HCT116 (cell line): Measurements from ENCODE around the gene RGPD3. TPM values are rescaled to one million over a fixed set of nuclear protein-coding genes. Genes with fewer than 3 reads are reported as not detected.

ENCODE experiments used
- ATAC-seq: fragments of 200-7000 bp; cut with Tn5 transposase; 2 replicates; pipeline ENCODE4 v1.9.1; 2020; ENCODE audit warnings: mild to moderate bottlenecking, moderate library complexity
- BruUV-seq: library from RNA; stranded (reverse); fragments of 400-500 nt; replicated peaks from 2 replicates; lab custom pipeline; 2021; lab: Mats Ljungman, UMichigan
- CTCF ChIA-PET: fragments of 300-600 bp; sonication (Branson Sonifier 250); formaldehyde crosslinking; loops from one replicate; lab custom pipeline; 2021; ENCODE audit warnings: antibody characterized with exemption; lab: Charles Lee
- POLR2A ChIA-PET: fragments of 300-600, 350-600 bp; sonication (Branson Sonifier 250); formaldehyde crosslinking; loops from one replicate; lab custom pipeline; 2021; ENCODE audit warnings: antibody characterized with exemption; lab: Charles Lee
- RAD21 ChIA-PET, 2 experiments: fragments of 300-600 bp; sonication (Branson Sonifier 250); formaldehyde crosslinking; loops; one replicate each; lab custom pipeline; 2023; ENCODE audit warnings: low total read pairs in 2 of 2; ENCODE audit not compliant: uncharacterized antibody in 2 of 2, unreplicated experiment in 2 of 2, low non-redundant PET in 1 of 2; lab: Charles Lee
- DNase-seq: peaks from one replicate; pipeline ENCODE4 v3.0.0-alpha.2; 2010; ENCODE audit warnings: low read depth, low spot score
- H2AFZ ChIP-seq: fragments of 200-600 bp; shearing (Covaris generic), sonication (generic); 2 replicates; pipeline ENCODE4 v1.6.1; 2017; ENCODE audit warnings: low read depth, mixed run types, mixed read lengths, antibody characterized with exemption, low read length; ENCODE audit not compliant: poor library complexity, severe bottlenecking
- H3K27ac ChIP-seq: 2 replicates; pipeline ENCODE4 v1.5.1; 2012; ENCODE audit warnings: low read depth, low read length
- H3K27me3 ChIP-seq: fragments of 200-600 bp; sonication (generic); 2 replicates; pipeline ENCODE4 v1.6.1; 2016; ENCODE audit warnings: mixed run types, low read length, mixed read lengths; ENCODE audit not compliant: insufficient read depth
- H3K36me3 ChIP-seq, 2 experiments: fragments of 200-500 bp in 1 of 2; fragments of 200-600 bp in 1 of 2; sonication (Bioruptor generic) in 1 of 2; sonication (generic) in 1 of 2; 2 replicates each; pipeline versions ENCODE4 v1.5.1 to v1.6.1; 2014 to 2016; ENCODE audit warnings: low read length in 2 of 2, inconsistent platforms in 1 of 2, mixed read lengths in 1 of 2, mixed run types in 1 of 2; ENCODE audit not compliant: insufficient read depth in 2 of 2, control insufficient read depth in 1 of 2
- H3K4me1 ChIP-seq, 2 experiments: fragments of 200-600 bp in 1 of 2; sonication (generic) in 1 of 2; 2 replicates each; pipeline versions ENCODE4 v1.5.1 to v1.6.1; 2012 to 2017; ENCODE audit warnings: low read length in 2 of 2, inconsistent platforms in 1 of 2, mild to moderate bottlenecking in 1 of 2, mixed read lengths in 1 of 2, mixed run types in 1 of 2, moderate library complexity in 1 of 2; ENCODE audit not compliant: insufficient read depth in 2 of 2, control insufficient read depth in 1 of 2
- H3K4me2 ChIP-seq: fragments of 200-600 bp; sonication (generic); 2 replicates; pipeline ENCODE4 v1.6.1; 2017; ENCODE audit warnings: mixed run types, low read length, mixed read lengths
- H3K4me3 ChIP-seq, 2 experiments: fragments of 200-600 bp in 1 of 2; sonication (generic) in 1 of 2; replicated peaks in 1 of 2; 2 replicates each; pipeline ENCODE4 v1.5.1; 2011 to 2016; ENCODE audit warnings: low read length in 2 of 2, control low read depth in 1 of 2, low read depth in 1 of 2, mild to moderate bottlenecking in 1 of 2, mixed read lengths in 1 of 2, mixed run types in 1 of 2
- H3K79me2 ChIP-seq: fragments of 200-600 bp; sonication (generic); 2 replicates; pipeline ENCODE4 v1.6.1; 2017; ENCODE audit warnings: mild to moderate bottlenecking, mixed run types, low read length, moderate library complexity, mixed read lengths; ENCODE audit not compliant: insufficient read depth
- H3K9ac ChIP-seq: fragments of 200-600 bp; sonication (generic); 2 replicates; pipeline ENCODE4 v1.6.1; 2016; ENCODE audit warnings: low read length, mixed read lengths
- H3K9me2 ChIP-seq: fragments of 200-600 bp; sonication (generic), shearing (Covaris generic); 2 replicates; pipeline ENCODE4 v1.6.1; 2017; ENCODE audit warnings: mixed run types, mild to moderate bottlenecking, moderate library complexity; ENCODE audit not compliant: insufficient read depth
- H3K9me3 ChIP-seq, 2 experiments: fragments of 200-500 bp in 1 of 2; fragments of 200-600 bp in 1 of 2; sonication (Bioruptor generic) in 1 of 2; sonication (generic) in 1 of 2; 2 replicates each; pipeline ENCODE4 v1.6.1; 2014 to 2017; ENCODE audit warnings: low read length in 2 of 2, mixed read lengths in 2 of 2, inconsistent platforms in 1 of 2, low read depth in 1 of 2, mild to moderate bottlenecking in 1 of 2, mixed run types in 1 of 2, moderate library complexity in 1 of 2; ENCODE audit not compliant: control insufficient read depth in 1 of 2, insufficient read depth in 1 of 2
- H4K20me1 ChIP-seq: fragments of 200-600 bp; sonication (generic), shearing (Covaris generic); 2 replicates; pipeline ENCODE4 v1.6.1; 2017; ENCODE audit warnings: mixed run types, mild to moderate bottlenecking, moderate library complexity; ENCODE audit not compliant: insufficient read depth
- CTCF ChIP-seq, 3 experiments: fragments of 200-600 bp in 1 of 3; sonication (generic) in 1 of 3; IDR thresholded peaks in 2 of 3; conservative IDR thresholded peaks in 1 of 3; 2 replicates each; pipeline ENCODE4 v1.5.1; 2012 to 2017; ENCODE audit warnings: low read depth in 2 of 3, low read length in 2 of 3, antibody characterized with exemption in 1 of 3, borderline replicate concordance in 1 of 3, control low read depth in 1 of 3, mild to moderate bottlenecking in 1 of 3, mixed read lengths in 1 of 3, mixed run types in 1 of 3, moderate library complexity in 1 of 3; ENCODE audit not compliant: insufficient read depth in 1 of 3
- EZH2 ChIP-seq: fragments of 200-600 bp; sonication (generic); IDR thresholded peaks from 2 replicates; pipeline ENCODE4 v1.6.1; 2017; ENCODE audit warnings: antibody characterized with exemption, mixed run types
- EZH2phosphoT487 ChIP-seq: fragments of 200-600 bp; IDR thresholded peaks from 2 replicates; pipeline ENCODE4 v1.6.1; 2018; ENCODE audit warnings: antibody characterized with exemption, borderline replicate concordance
- FOSL1 ChIP-seq: IDR thresholded peaks from 2 replicates; pipeline ENCODE4 v1.6.1; 2012; ENCODE audit warnings: low read depth
- JUND ChIP-seq: IDR thresholded peaks from 2 replicates; pipeline ENCODE4 v1.6.1; 2012
- POLR2A ChIP-seq: IDR thresholded peaks from 2 replicates; pipeline ENCODE4 v1.7.0; 2011; ENCODE audit warnings: borderline replicate concordance; ENCODE audit not compliant: insufficient read depth, insufficient read length; ENCODE audit errors: extremely low read depth
- RAD21 ChIP-seq: IDR thresholded peaks from 2 replicates; pipeline ENCODE4 v1.6.1; 2012; ENCODE audit warnings: low read depth, mild to moderate bottlenecking
- REST ChIP-seq: IDR thresholded peaks from 2 replicates; pipeline ENCODE4 v1.6.1; 2012; ENCODE audit warnings: low read depth
- TCF7L2 ChIP-seq: IDR thresholded peaks from 2 replicates; pipeline ENCODE4 v1.7.0; 2011; ENCODE audit warnings: borderline replicate concordance, inconsistent platforms; ENCODE audit not compliant: insufficient read depth, insufficient read length; ENCODE audit errors: extremely low read depth
- YY1 ChIP-seq: IDR thresholded peaks from 2 replicates; pipeline ENCODE4 v1.6.1; 2011; ENCODE audit warnings: low read length, low read depth, moderate library complexity, mild to moderate bottlenecking; ENCODE audit not compliant: insufficient replicate concordance; ENCODE audit errors: extremely low read depth
- ZBTB33 ChIP-seq: IDR thresholded peaks from 2 replicates; pipeline ENCODE4 v1.6.1; 2011; ENCODE audit warnings: mild to moderate bottlenecking, low read length, moderate library complexity; ENCODE audit not compliant: insufficient replicate concordance; ENCODE audit errors: extremely low read depth
- ZFX ChIP-seq: fragments of 450-650 bp; IDR thresholded peaks from 2 replicates; pipeline ENCODE4 v1.6.1; 2017
- intact Hi-C: fragments of 100-400 bp; cut with micrococcal nuclease; formaldehyde crosslinking; loops from 2 replicates; pipeline ENCODE4 v1.10.0; 2022
- total RNA-seq: library from RNA; stranded (reverse); gene quantifications from one replicate; pipeline ENCODE4 v1.2.1, GENCODE V29; 2021; ENCODE audit not compliant: unreplicated experiment

Gene RGPD3
- total RNA-seq, 1 experiment from 2014 or later: 0.15 TPM

- H3K9me2 ChIP-seq: no peaks in the 10 kb centered on the region
- H2AFZ ChIP-seq: no peak overlapping the region
- no TSS peak for BruUV-seq
- no peak for TF ChIP-seq POLR2A
- no peak for TF ChIP-seq FOSL1
- TF ChIP-seq CTCF (IDR thresholded peaks at IDR 0.05 in 2 of 3, conservative IDR thresholded peaks at IDR 0.05 in 1 of 3; ENCODE audit: borderline replicate concordance in 1 of 3, insufficient read depth in 1 of 3, low read depth in 2 of 3, low read length in 2 of 3): no peak
- TF ChIP-seq TCF7L2: no peak
- no peak for TF ChIP-seq ZBTB33
- TF ChIP-seq REST: no peak
- no peak for TF ChIP-seq EZH2phosphoT487
- no peak for TF ChIP-seq JUND
- TF ChIP-seq RAD21: no peak
- TF ChIP-seq ZFX: no peak
- no peak for TF ChIP-seq YY1
- no peak for TF ChIP-seq EZH2
- no peak overlapping the region for H3K27ac ChIP-seq
- H3K4me1 ChIP-seq: no peaks in the 10 kb centered on the region
- no peak overlapping the region for H3K4me2 ChIP-seq
- DNase-seq (no peak), ATAC-seq (no peak)
- no peak overlapping the region for H3K9ac ChIP-seq
- H4K20me1 ChIP-seq: no peaks in the 10 kb centered on the region
- ChIA-PET POLR2A (no interaction called here), CTCF (no interaction called here), RAD21 (no interaction called here)
- H3K79me2 ChIP-seq: no peaks in the 10 kb centered on the region
- H3K27me3 ChIP-seq: 0 out of 2 replicates have a peak, but pooled peaks cover 2% of the 10 kb centered on the region
- H3K9me3 ChIP-seq: no peaks in the 10 kb centered on the region
- H3K36me3 ChIP-seq: no peaks in the 10 kb centered on the region
- H3K4me3 ChIP-seq: no peak overlapping the region
- intact Hi-C loops: no loop called here
Observed at GRCh38 chr2:106344302-106344701, 123.9 kb downstream of the RGPD3 start.
